ENCODE measurements around the gene SLC18B1. TPM values are rescaled to one million over a fixed set of nuclear protein-coding genes. Genes with fewer than 3 reads are reported as not detected.

SLC18B1 gene
- total and polyA plus RNA-seq, 2 of the 13 experiments (the other 11 are each of a cell fraction or from before 2014, with no cell fraction given), result 11.4 to 13.8 TPM

GRCh38 chr6:132818404-132819359, 20.2 kb upstream of the SLC18B1 start (continued):
- TF ChIP-seq ZNF121 (CRISPR knock-in tag; IDR thresholded peaks at IDR 0.05), result 0 out of 2 replicates have a peak, but pooled peaks have one; percentile 27
- TF ChIP-seq ZSCAN31 (CRISPR knock-in tag; IDR thresholded peaks at IDR 0.05; ENCODE audit: low read depth), result 0 out of 2 replicates have a peak, but pooled peaks have one; percentile 47
- no peak for TF ChIP-seq ZSCAN30 (CRISPR knock-in tag; IDR thresholded peaks at IDR 0.05)
- TF ChIP-seq PAXIP1 (CRISPR knock-in tag; conservative IDR thresholded peaks at IDR 0.05), result 0 out of 2 replicates have a peak, but pooled peaks have one; percentile 31
- no peak for TF ChIP-seq ZNF251 (CRISPR knock-in tag; IDR thresholded peaks at IDR 0.05)
- no peak for TF ChIP-seq THAP9 (CRISPR knock-in tag; IDR thresholded peaks at IDR 0.05; ENCODE audit: borderline replicate concordance)
- TF ChIP-seq U2AF2 (IDR thresholded peaks at IDR 0.05; ENCODE audit: low read depth, low read length), result no peak
- no peak for TF ChIP-seq CREBL2 (CRISPR knock-in tag; IDR thresholded peaks at IDR 0.05; ENCODE audit: borderline replicate concordance)
- TF ChIP-seq LCORL (IDR thresholded peaks at IDR 0.05), result no peak
- no peak for TF ChIP-seq LCORL (CRISPR knock-in tag; IDR thresholded peaks at IDR 0.05)
- TF ChIP-seq ZNF512B (CRISPR knock-in tag; IDR thresholded peaks at IDR 0.05; ENCODE audit: borderline replicate concordance), result 0 out of 2 replicates have a peak, but pooled peaks have one; percentile 47
- peak; percentile 54; the same call in 1 of the 2 replicates for TF ChIP-seq CHCHD3 (CRISPR knock-in tag; IDR thresholded peaks at IDR 0.05)
- no peak for TF ChIP-seq TMF1 (CRISPR knock-in tag; IDR thresholded peaks at IDR 0.05; ENCODE audit: low read depth)
- no peak for TF ChIP-seq PRDM15 (CRISPR knock-in tag; IDR thresholded peaks at IDR 0.05)

Data from HepG2 (cell line).